Smooth muscle cell (in vitro differentiated cells): Measurements from ENCODE around the gene TSPO. TPM values are rescaled to one million over a fixed set of nuclear protein-coding genes. Genes with fewer than 3 reads are reported as not detected.

Experiments used
- DNase-seq: peaks from one replicate; lab custom pipeline; 2025; ENCODE audit not compliant: unreplicated experiment; lab: John Stamatoyannopoulos, UW
- H2AFZ ChIP-seq: fragments of 200-600 bp; sonication (generic); 2 replicates; pipeline ENCODE4 v1.6.0; 2016; ENCODE audit warnings: antibody characterized with exemption, low read depth, mild to moderate bottlenecking
- H3F3A ChIP-seq: fragments of 200-600 bp; sonication (generic); 2 replicates; pipeline ENCODE4 v1.6.0; 2017; ENCODE audit warnings: antibody characterized with exemption, low read depth
- H3K27ac ChIP-seq: fragments of 200-600 bp; sonication (generic); 2 replicates; pipeline ENCODE4 v1.5.1; 2016; ENCODE audit warnings: low read depth, mild to moderate bottlenecking
- H3K27me3 ChIP-seq: fragments of 200-600 bp; sonication (generic); 2 replicates; pipeline ENCODE4 v1.6.1; 2016; ENCODE audit warnings: low read depth, mild to moderate bottlenecking
- H3K36me3 ChIP-seq: fragments of 200-600 bp; sonication (generic); 2 replicates; pipeline ENCODE4 v1.5.1; 2016; ENCODE audit warnings: low read depth
- H3K4me1 ChIP-seq: fragments of 200-600 bp; sonication (generic); 2 replicates; pipeline ENCODE4 v1.5.1; 2016; ENCODE audit warnings: low read depth
- H3K4me2 ChIP-seq: fragments of 200-600 bp; sonication (generic); 2 replicates; pipeline ENCODE4 v1.6.0; 2016; ENCODE audit warnings: mild to moderate bottlenecking
- H3K4me3 ChIP-seq: fragments of 200-600 bp; sonication (generic); 2 replicates; pipeline ENCODE4 v1.5.1; 2016; ENCODE audit warnings: mild to moderate bottlenecking
- H3K79me2 ChIP-seq: fragments of 200-600 bp; sonication (generic); 2 replicates; pipeline ENCODE4 v1.6.0; 2016; ENCODE audit warnings: low read depth, mild to moderate bottlenecking
- H3K9ac ChIP-seq: fragments of 200-600 bp; sonication (generic); 2 replicates; pipeline ENCODE4 v1.6.0; 2016; ENCODE audit warnings: low read depth
- H3K9me3 ChIP-seq: fragments of 200-600 bp; sonication (generic); replicated peaks from 2 replicates; pipeline ENCODE4 v1.5.1; 2016; ENCODE audit warnings: low read depth
- H4K20me1 ChIP-seq: fragments of 200-600 bp; sonication (generic); 2 replicates; pipeline ENCODE4 v1.6.0; 2016; ENCODE audit warnings: low read depth
- CTCF ChIP-seq: fragments of 200-600 bp; sonication (generic); IDR thresholded peaks from 2 replicates; pipeline ENCODE4 v1.5.1; 2017; ENCODE audit warnings: borderline replicate concordance, mild to moderate bottlenecking, antibody characterized with exemption; ENCODE audit not compliant: insufficient read depth, poor library complexity, severe bottlenecking
- WGBS: methylation state at CpG from one replicate; pipeline ENCODE4 v1.1.7; 2016; ENCODE audit warnings: low lambda C conversion rate; 5-methylcytosine and 5-hydroxymethylcytosine counted together
- polyA plus RNA-seq: library from polyadenylated mRNA; unstranded; fragments of >200 nt; fragmentation: Nextera tagmentation; extraction: Ambion mirVana; gene quantifications from 2 replicates; pipeline ENCODE4 v1.2.1, GENCODE V29; 2016
- total RNA-seq: library from RNA; depleted of rRNA; stranded (reverse); fragments of >200 nt; gene quantifications from 2 replicates; pipeline ENCODE4 v1.2.3, GENCODE V29; 2014

The TSPO gene
- total and polyA plus RNA-seq, 2 experiments from 2014 or later: 170 to 251 TPM

- H2AFZ ChIP-seq: no peak overlapping the region
- no peak for DNase-seq
- H3K79me2 ChIP-seq: no peaks in the 10 kb centered on the region
- no peak overlapping the region for H3K4me3 ChIP-seq
- H3K9ac ChIP-seq: no peak overlapping the region
- no peaks in the 10 kb centered on the region for H3K9me3 ChIP-seq
- H3K27me3 ChIP-seq: no peaks in the 10 kb centered on the region
- H3K4me2 ChIP-seq: no peak overlapping the region
- no peaks in the 10 kb centered on the region for H3F3A ChIP-seq
- no peak overlapping the region for H3K27ac ChIP-seq
- WGBS: 77% methylated on average over 16 of the region's 16 CpGs
- TF ChIP-seq CTCF: no peak
- H3K36me3 ChIP-seq: no peaks in the 10 kb centered on the region
- no peaks in the 10 kb centered on the region for H3K4me1 ChIP-seq
- H4K20me1 ChIP-seq: peaks cover 14% of the 10 kb centered on the region
These were observed 13.3 kb downstream of the TSPO start for GRCh38 chr22:43164636-43165035.

- Histone ChIP-seq H2AFZ (no peak overlapping the region), H3F3A (no peaks in the 10 kb centered on the region), H3K4me3 (no peak overlapping the region), H3K36me3 (no peaks in the 10 kb centered on the region), H3K79me2 (no peaks in the 10 kb centered on the region), H4K20me1 (no peaks in the 10 kb centered on the region), H3K27me3 (no peaks in the 10 kb centered on the region), H3K4me2 (no peak overlapping the region), H3K9ac (no peak overlapping the region), H3K27ac (no peak overlapping the region), H3K9me3 (no peaks in the 10 kb centered on the region), H3K4me1 (no peaks in the 10 kb centered on the region)
- DNase-seq: no peak
- no peak for TF ChIP-seq CTCF
- 84% methylated on average over 23 of the region's 23 CpGs for WGBS
These were observed 15.0 kb downstream of the TSPO start for GRCh38 chr22:43166132-43166930.

- no peak overlapping the region for H3K9ac ChIP-seq
- H3K27ac ChIP-seq: no peak overlapping the region
- no peaks in the 10 kb centered on the region for H3K4me1 ChIP-seq
- H3K27me3 ChIP-seq: no peaks in the 10 kb centered on the region
- H3K79me2 ChIP-seq: no peaks in the 10 kb centered on the region
- no peak for TF ChIP-seq CTCF
- no peak for DNase-seq
- no peak overlapping the region for H2AFZ ChIP-seq
- no peak overlapping the region for H3K4me2 ChIP-seq
- H4K20me1 ChIP-seq: no peaks in the 10 kb centered on the region
- no peaks in the 10 kb centered on the region for H3F3A ChIP-seq
- no peaks in the 10 kb centered on the region for H3K9me3 ChIP-seq
- WGBS: 97% methylated on average over 19 of the region's 19 CpGs
- no peak overlapping the region for H3K4me3 ChIP-seq
- no peaks in the 10 kb centered on the region for H3K36me3 ChIP-seq
These were observed 15.7 kb downstream of the TSPO start for GRCh38 chr22:43167001-43167589.
